H1 (cell line): ENCODE data around the gene RORB. TPM values are rescaled to one million over a fixed set of nuclear protein-coding genes. Genes with fewer than 3 reads are reported as not detected.

ENCODE experiments used
- CTCF ChIA-PET: fragments of 300-600 bp; sonication (Branson Sonifier 250); formaldehyde crosslinking; loops from one replicate; lab custom pipeline; 2021; ENCODE audit not compliant: partially characterized antibody; lab: Charles Lee
- POLR2A ChIA-PET: fragments of 300-600 bp; sonication (Branson Sonifier 250); formaldehyde crosslinking; loops from one replicate; lab custom pipeline; 2021; ENCODE audit warnings: inconsistent platforms; ENCODE audit not compliant: partially characterized antibody; lab: Charles Lee
- DNase-seq, 2 experiments: peaks; one replicate each; pipeline versions ENCODE4 v3.0.0 to v3.0.0-alpha.2; 2010 to 2022; ENCODE audit warnings: low spot score in 2 of 2, low read depth in 1 of 2, mixed read lengths in 1 of 2
- FAIRE-seq: peaks from 2 replicates; lab custom pipeline; 2011; peaks lifted over from hg19 to GRCh38; lab: Jason Lieb, UNC
- H2AFZ ChIP-seq: 2 replicates; pipeline ENCODE4 v1.8.1; 2012; ENCODE audit warnings: low read length, inconsistent platforms
- H2AK5ac ChIP-seq: 2 replicates; pipeline ENCODE4 v1.6.1; 2013; ENCODE audit warnings: low read depth, low read length
- H2BK120ac ChIP-seq: replicated peaks from 2 replicates; pipeline ENCODE3; 2013; ENCODE audit warnings: low read depth, low read length, inconsistent platforms
- H2BK12ac ChIP-seq: 2 replicates; pipeline ENCODE4 v1.6.1; 2013; ENCODE audit warnings: low read depth, low read length
- H2BK15ac ChIP-seq: 2 replicates; pipeline ENCODE4 v1.6.1; 2013; ENCODE audit warnings: low read length
- H2BK20ac ChIP-seq: 2 replicates; pipeline ENCODE4 v1.6.1; 2013; ENCODE audit warnings: low read length
- H2BK5ac ChIP-seq: 2 replicates; pipeline ENCODE4 v1.6.1; 2013; ENCODE audit warnings: low read depth, low read length
- H3K14ac ChIP-seq: 2 replicates; pipeline ENCODE4 v1.6.1; 2013; ENCODE audit warnings: inconsistent platforms; ENCODE audit not compliant: insufficient read length
- H3K18ac ChIP-seq: 2 replicates; pipeline ENCODE4 v1.6.1; 2013; ENCODE audit warnings: low read length; ENCODE audit errors: extremely low read depth
- H3K23ac ChIP-seq: 2 replicates; pipeline ENCODE4 v1.6.1; 2013; ENCODE audit warnings: inconsistent platforms; ENCODE audit not compliant: insufficient read length
- H3K23me2 ChIP-seq: 2 replicates; pipeline ENCODE4 v1.6.1; 2013; ENCODE audit warnings: low read depth, low read length
- H3K27ac ChIP-seq: 2 replicates; pipeline ENCODE4 v1.6.1; 2011; ENCODE audit warnings: low read depth, low read length, inconsistent platforms
- H3K27me3 ChIP-seq, 4 experiments: replicated peaks in 1 of 4; 1 replicate in 1 of 4; 2 replicates in 3 of 4; pipeline versions ENCODE4 v1.6.1 to v1.8.1; 2011 to 2013; ENCODE audit warnings: low read length in 3 of 4, mild to moderate bottlenecking in 3 of 4, inconsistent platforms in 2 of 4, mixed read lengths in 2 of 4, moderate library complexity in 1 of 4; ENCODE audit not compliant: control insufficient read depth in 3 of 4, insufficient read depth in 3 of 4; ENCODE audit errors: extremely low read depth in 1 of 4
- H3K36me3 ChIP-seq, 4 experiments: 2 replicates each; pipeline versions ENCODE4 v1.6.1 to v1.8.1; 2011 to 2013; ENCODE audit warnings: mild to moderate bottlenecking in 4 of 4, low read length in 3 of 4, moderate library complexity in 2 of 4, control low read depth in 1 of 4, inconsistent platforms in 1 of 4; ENCODE audit not compliant: insufficient read depth in 4 of 4, control insufficient read depth in 2 of 4
- H3K4ac ChIP-seq: replicated peaks from 2 replicates; pipeline ENCODE3; 2013; ENCODE audit warnings: low read length, low read depth, mixed read lengths, inconsistent platforms; ENCODE audit not compliant: insufficient read length
- H3K4me1 ChIP-seq, 4 experiments: replicated peaks in 1 of 4; 1 replicate in 1 of 4; 2 replicates in 3 of 4; pipeline versions ENCODE4 v1.6.1 to v1.8.1; 2011 to 2013; ENCODE audit warnings: low read length in 3 of 4, inconsistent platforms in 2 of 4, mixed read lengths in 1 of 4; ENCODE audit not compliant: insufficient read depth in 4 of 4, control insufficient read depth in 3 of 4
- H3K4me2 ChIP-seq, 2 experiments: 2 replicates each; pipeline versions ENCODE4 v1.6.1 to v1.8.1; 2011 to 2013; ENCODE audit warnings: low read depth in 2 of 2, low read length in 2 of 2, control low read depth in 1 of 2, inconsistent platforms in 1 of 2, mild to moderate bottlenecking in 1 of 2; ENCODE audit not compliant: insufficient read depth in 1 of 2
- H3K4me3 ChIP-seq, 4 experiments: fragments of 200-600, 300-600 bp in 1 of 4; sonication (generic), shearing (Covaris generic), sonication (Bioruptor Twin) in 1 of 4; 2 replicates each; pipeline versions ENCODE4 v1.5.1 to v1.8.1; 2011 to 2016; ENCODE audit warnings: low read length in 4 of 4, low read depth in 3 of 4, control low read depth in 2 of 4, inconsistent platforms in 2 of 4, mild to moderate bottlenecking in 2 of 4, mixed read lengths in 1 of 4, moderate library complexity in 1 of 4; ENCODE audit not compliant: insufficient read depth in 2 of 4; ENCODE audit errors: extremely low read depth in 1 of 4
- H3K56ac ChIP-seq: replicated peaks from 2 replicates; pipeline ENCODE3; 2013; ENCODE audit warnings: low read depth, mild to moderate bottlenecking, mixed read lengths, low read length, inconsistent platforms; ENCODE audit not compliant: insufficient read length
- H3K79me1 ChIP-seq: 2 replicates; pipeline ENCODE4 v1.6.1; 2013; ENCODE audit warnings: low read depth, low read length, control low read depth
- H3K79me2 ChIP-seq, 2 experiments: 2 replicates each; pipeline versions ENCODE4 v1.6.1 to v1.8.1; 2012 to 2013; ENCODE audit warnings: low read length in 2 of 2, mild to moderate bottlenecking in 2 of 2, inconsistent platforms in 1 of 2; ENCODE audit not compliant: insufficient read depth in 2 of 2, control insufficient read depth in 1 of 2
- H3K9ac ChIP-seq, 4 experiments: replicated peaks in 1 of 4; 1 replicate in 1 of 4; 2 replicates in 3 of 4; pipeline versions ENCODE4 v1.6.1 to v1.8.1; 2011 to 2013; ENCODE audit warnings: low read depth in 3 of 4, low read length in 3 of 4, control low read depth in 2 of 4, mild to moderate bottlenecking in 2 of 4, moderate library complexity in 2 of 4, inconsistent platforms in 1 of 4; ENCODE audit errors: extremely low read depth in 1 of 4
- H3K9me3 ChIP-seq, 2 experiments: 2 replicates each; pipeline versions ENCODE4 v1.6.1 to v1.8.1; 2012 to 2013; ENCODE audit warnings: mild to moderate bottlenecking in 2 of 2, moderate library complexity in 2 of 2, control low read depth in 1 of 2, inconsistent platforms in 1 of 2, low read depth in 1 of 2, low read length in 1 of 2, mixed read lengths in 1 of 2; ENCODE audit not compliant: insufficient read depth in 2 of 2
- H4K20me1 ChIP-seq, 2 experiments: replicated peaks in 1 of 2; 2 replicates each; pipeline versions ENCODE3 to v1.8.1; 2011 to 2013; ENCODE audit warnings: inconsistent platforms in 2 of 2, low read length in 2 of 2, mild to moderate bottlenecking in 1 of 2; ENCODE audit not compliant: insufficient read depth in 2 of 2, control insufficient read depth in 1 of 2
- H4K5ac ChIP-seq: 2 replicates; pipeline ENCODE4 v1.6.1; 2013; ENCODE audit warnings: low read length, low read depth, mixed read lengths, inconsistent platforms; ENCODE audit not compliant: insufficient read length
- H4K8ac ChIP-seq: 2 replicates; pipeline ENCODE4 v1.8.0; 2013; ENCODE audit warnings: mild to moderate bottlenecking, moderate library complexity, low read length, inconsistent platforms; ENCODE audit not compliant: insufficient read depth; ENCODE audit errors: extremely low read depth
- H4K91ac ChIP-seq: replicated peaks from 2 replicates; pipeline ENCODE3; 2013; ENCODE audit warnings: low read length, mixed read lengths, inconsistent platforms; ENCODE audit not compliant: insufficient read length
- CREB1 ChIP-seq: IDR thresholded peaks from 2 replicates; pipeline ENCODE4 v1.6.1; 2012; ENCODE audit warnings: inconsistent platforms
- EGR1 ChIP-seq: IDR thresholded peaks from 2 replicates; pipeline ENCODE4 v1.6.1; 2011; ENCODE audit warnings: low read depth, low read length, borderline replicate concordance
- POLR2A ChIP-seq, 2 experiments: IDR thresholded peaks; 1 replicate in 1 of 2; 2 replicates in 1 of 2; pipeline ENCODE4 v1.6.1; 2011; ENCODE audit warnings: low read depth in 2 of 2, low read length in 2 of 2, mild to moderate bottlenecking in 2 of 2; ENCODE audit errors: control extremely low read depth in 1 of 2
- SRF ChIP-seq: IDR thresholded peaks from 2 replicates; pipeline ENCODE4 v1.6.1; 2011; ENCODE audit warnings: mild to moderate bottlenecking, low read depth, low read length, moderate library complexity
- WGBS, 2 experiments: shearing (Covaris generic) in 1 of 2; methylation state at CpG; one replicate each; pipeline versions ENCODE4 v1.1.6 to v1.1.7; 2013 to 2015; ENCODE audit warnings: low lambda C conversion rate in 2 of 2, mixed read lengths in 2 of 2, inconsistent platforms in 1 of 2, low coverage in 1 of 2, missing lambda C conversion rate in 1 of 2; ENCODE audit not compliant: insufficient replicate concordance in 2 of 2, insufficient coverage in 1 of 2, insufficient read length in 1 of 2; ENCODE audit errors: extremely low coverage in 1 of 2, missing lambda C conversion rate in 1 of 2; 5-methylcytosine and 5-hydroxymethylcytosine counted together
- polyA plus RNA-seq, 7 experiments: library from polyadenylated mRNA; depleted of rRNA in 3 of 7; stranded (reverse) in 5 of 7; unstranded in 2 of 7; fragments of >200 nt in 5 of 7; fragments of 200-250 nt in 2 of 7; gene quantifications; 1 replicate in 5 of 7; 2 replicates in 1 of 7; 4 replicates in 1 of 7; pipeline versions ENCODE4 v1.2.1 to v1.2.3, GENCODE V29; 2011 to 2013; ENCODE audit warnings: missing spikeins in 2 of 7, mixed read lengths in 2 of 7
- total RNA-seq: library from RNA; stranded (reverse); fragmentation: NEBNext Ultra II Directional; extraction: Animal tissue kit (Norgen Biotek cat#: 25700); gene quantifications from 2 replicates; pipeline ENCODE4 v1.2.1, GENCODE V29; 2021

RORB gene
- total and polyA plus RNA-seq, 2 of the 8 experiments (the other 6 are each of a cell fraction or from before 2014, with no cell fraction given), result 2.3 to 7.1 TPM

- Histone ChIP-seq H3K79me1 (no peaks in the 10 kb centered on the region), H4K5ac (no peak overlapping the region), H3K9me3 (no peaks in the 10 kb centered on the region), H2AFZ (peak overlapping the region; percentile 30; the same call in 1 of the 2 replicates), H3K79me2 (no peaks in the 10 kb centered on the region), H3K14ac (no peak overlapping the region), H3K18ac (no peak overlapping the region), H3K27ac (no peak overlapping the region), H3K4me2 (no peak overlapping the region), H3K4me1 (peaks cover 0 to 3% (median 1%) of the 10 kb centered on the region in 4 experiments; a peak in 3 of 7 replicates), H2BK120ac (no peak overlapping the region), H4K8ac (no peak overlapping the region), H3K56ac (no peak overlapping the region), H3K4me3 (no peak overlapping the region), H4K91ac (no peak overlapping the region), H4K20me1 (no peaks in the 10 kb centered on the region), H2BK12ac (peak overlapping the region; percentile 50; the same call in 1 of the 2 replicates), H2BK20ac (no peak overlapping the region), H3K9ac (no peak overlapping the region), H3K36me3 (no peaks in the 10 kb centered on the region), H2BK15ac (no peak overlapping the region), H3K23me2 (no peaks in the 10 kb centered on the region), H2AK5ac (no peak overlapping the region)
- DNase-seq, result no peak
- CTCF ChIA-PET, result no interaction called here
- TF ChIP-seq POLR2A (IDR thresholded peaks at IDR 0.05; ENCODE audit: control extremely low read depth in 1 of 2, low read depth in 2 of 2, low read length in 2 of 2) (no peak), CREB1 (peak; percentile 66), EGR1 (no peak), SRF (no peak)
- TF ChIP-seq, all 59 proteins: peak for 1
- Histone ChIP-seq H3K4ac (no peak overlapping the region), H3K27me3 (no peaks in the 10 kb centered on the region), H2BK5ac (no peak overlapping the region), H3K23ac (no peak overlapping the region)
- POLR2A ChIA-PET, result no interaction called here
- WGBS, 2 experiments, result 72% methylated on average over 4 of the region's 4 CpGs; no CpG with 5 or more reads in 1 of the 2 experiments
- FAIRE-seq, result peak; percentile 19
Measured at GRCh38 chr9:74458832-74459231, 38.3 kb upstream of the RORB start.
